ENCODE measurements around the gene MRLN. TPM values are rescaled to one million over a fixed set of nuclear protein-coding genes. Genes with fewer than 3 reads are reported as not detected.

Gene MRLN
- total and polyA plus RNA-seq, 2 of the 8 experiments (the other 6 are each of a cell fraction or from before 2014, with no cell fraction given), result 0.21 TPM; not detected in 1

GRCh38 chr10:59801171-59801570 is 47.9 kb upstream of the MRLN start (continued):
- no peak for TF ChIP-seq TCF12 (IDR thresholded peaks at IDR 0.05; ENCODE audit: low read depth, low read length)
- TF ChIP-seq SIN3A (conservative IDR thresholded peaks at IDR 0.05 in 1 of 2, IDR thresholded peaks at IDR 0.05 in 1 of 2; ENCODE audit: low read depth in 1 of 2, low read length in 2 of 2), result no peak
- no peak for TF ChIP-seq RFX5 (IDR thresholded peaks at IDR 0.05; ENCODE audit: borderline replicate concordance, low read depth, low read length)
- TF ChIP-seq HDAC6 (IDR thresholded peaks at IDR 0.05; ENCODE audit: low read depth, low read length), result no peak

Data from H1 (cell line).